ENCODE data around the gene HCK.
"Not testable (repeated sequence)": the region's sequence is repeated elsewhere in the genome, so short reads cannot be mapped to it uniquely, and the experiment has no call there.

HCK gene

GRCh38 chr20:32116079-32116521 is 64.1 kb downstream of the HCK start:
- H3K4me3 ChIP-seq (ENCODE audit: low read length) = no peak overlapping the region
- TF ChIP-seq CTCF (conservative IDR thresholded peaks at IDR 0.05; ENCODE audit: low read length) = no peak
- DNase-seq (ENCODE audit: low read depth) = peak; percentile 21

GRCh38 chr20:32116796-32117195 is 64.8 kb downstream of the HCK start:
- DNase-seq (ENCODE audit: low read depth); H3K4me3 ChIP-seq (ENCODE audit: low read length): not testable (repeated sequence)

GRCh38 chr20:32118427-32118826 is 66.4 kb downstream of the HCK start:
- not testable (repeated sequence) for DNase-seq (ENCODE audit: low read depth); H3K4me3 ChIP-seq (ENCODE audit: low read length)

- TF ChIP-seq CTCF (conservative IDR thresholded peaks at IDR 0.05; ENCODE audit: low read length) = no peak
- no peak for DNase-seq (ENCODE audit: low read depth)
- no peak overlapping the region for H3K4me3 ChIP-seq (ENCODE audit: low read length)
These were observed 67.7 kb downstream of the HCK start for GRCh38 chr20:32119734-32120133.

GRCh38 chr20:32121908-32122307 is 69.9 kb downstream of the HCK start:
- not testable (repeated sequence) for DNase-seq (ENCODE audit: low read depth); H3K4me3 ChIP-seq (ENCODE audit: low read length)

DNA sequence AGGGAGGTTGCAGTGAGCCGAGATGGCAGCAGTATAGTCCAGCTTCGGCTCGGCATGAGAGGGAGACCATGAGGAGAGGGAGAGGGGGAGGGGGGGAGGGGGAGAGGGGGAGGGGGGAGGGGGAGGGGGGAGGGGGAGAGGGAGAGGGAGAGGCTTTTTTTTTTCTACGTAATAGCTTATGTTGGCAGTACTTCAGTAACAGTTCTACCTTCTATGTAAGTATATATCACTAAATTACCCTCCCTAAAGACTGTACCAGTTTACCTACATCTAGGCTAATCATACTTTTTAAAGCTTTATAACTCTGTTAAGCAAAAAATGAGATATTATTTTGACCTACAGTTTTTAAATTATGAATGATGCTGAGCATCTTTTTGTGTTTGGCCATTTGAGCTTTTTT is 71.0 kb downstream of the HCK start:
- DNase-seq (ENCODE audit: low read depth) = no peak
- no peak for TF ChIP-seq CTCF (conservative IDR thresholded peaks at IDR 0.05; ENCODE audit: low read length)
- no peak overlapping the region for H3K4me3 ChIP-seq (ENCODE audit: low read length)

- H3K4me3 ChIP-seq (ENCODE audit: low read length) = no peak overlapping the region
- no peak for DNase-seq (ENCODE audit: low read depth)
- no peak for TF ChIP-seq CTCF (conservative IDR thresholded peaks at IDR 0.05; ENCODE audit: low read length)
These were observed 72.9 kb downstream of the HCK start for GRCh38 chr20:32124916-32125454.

DNA sequence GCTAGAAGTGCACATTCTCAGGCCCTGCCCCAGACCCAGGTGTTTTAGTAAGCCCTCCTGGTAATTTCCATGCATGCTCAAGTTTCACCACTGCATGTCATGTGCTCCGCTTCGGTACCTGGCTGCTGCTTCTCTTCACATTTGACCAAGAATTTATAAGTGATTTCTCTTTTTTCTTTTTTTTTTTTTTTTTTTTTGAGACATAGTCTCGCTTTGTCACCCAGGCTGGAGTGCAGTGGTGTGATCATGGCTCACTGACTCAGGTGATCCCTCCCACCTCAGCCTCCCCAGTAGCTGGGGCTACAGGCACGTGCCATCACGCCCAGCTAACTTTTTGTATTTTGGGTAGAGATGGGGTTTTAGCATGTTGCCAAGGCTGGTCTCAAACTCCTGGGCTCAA is 73.5 kb downstream of the HCK start:
- no peak for TF ChIP-seq CTCF (conservative IDR thresholded peaks at IDR 0.05; ENCODE audit: low read length)
- DNase-seq (ENCODE audit: low read depth) = no peak
- no peak overlapping the region for H3K4me3 ChIP-seq (ENCODE audit: low read length)

GRCh38 chr20:32126919-32127318 is 74.9 kb downstream of the HCK start:
- no peak overlapping the region for H3K4me3 ChIP-seq (ENCODE audit: low read length)
- no peak for DNase-seq (ENCODE audit: low read depth)
- no peak for TF ChIP-seq CTCF (conservative IDR thresholded peaks at IDR 0.05; ENCODE audit: low read length)
